Fibroblast of pulmonary artery (primary cell): ENCODE results near the gene NRAS.
A peak's percentile ranks its signal among the peaks of the same experiment; 100 is the strongest.

ENCODE experiments used
- DNase-seq: peaks from one replicate; pipeline ENCODE4 v3.0.0-alpha.2; 2010; ENCODE audit warnings: low read depth
- H3K4me3 ChIP-seq: replicated peaks from 2 replicates; pipeline ENCODE4 v1.5.1; 2011; ENCODE audit warnings: low read depth, mild to moderate bottlenecking, control low read depth, low read length, moderate library complexity
- CTCF ChIP-seq: IDR thresholded peaks from 2 replicates; pipeline ENCODE4 v1.5.1; 2011; ENCODE audit warnings: mild to moderate bottlenecking, control low read depth, low read length, inconsistent platforms; ENCODE audit errors: missing control alignments

The NRAS gene

GRCh38 chr1:114745291-114745690 lies 28.7 kb upstream of the NRAS start:
- H3K4me3 ChIP-seq, result no peak overlapping the region
- DNase-seq, result peak; percentile 30
- TF ChIP-seq CTCF, result no peak

DNA sequence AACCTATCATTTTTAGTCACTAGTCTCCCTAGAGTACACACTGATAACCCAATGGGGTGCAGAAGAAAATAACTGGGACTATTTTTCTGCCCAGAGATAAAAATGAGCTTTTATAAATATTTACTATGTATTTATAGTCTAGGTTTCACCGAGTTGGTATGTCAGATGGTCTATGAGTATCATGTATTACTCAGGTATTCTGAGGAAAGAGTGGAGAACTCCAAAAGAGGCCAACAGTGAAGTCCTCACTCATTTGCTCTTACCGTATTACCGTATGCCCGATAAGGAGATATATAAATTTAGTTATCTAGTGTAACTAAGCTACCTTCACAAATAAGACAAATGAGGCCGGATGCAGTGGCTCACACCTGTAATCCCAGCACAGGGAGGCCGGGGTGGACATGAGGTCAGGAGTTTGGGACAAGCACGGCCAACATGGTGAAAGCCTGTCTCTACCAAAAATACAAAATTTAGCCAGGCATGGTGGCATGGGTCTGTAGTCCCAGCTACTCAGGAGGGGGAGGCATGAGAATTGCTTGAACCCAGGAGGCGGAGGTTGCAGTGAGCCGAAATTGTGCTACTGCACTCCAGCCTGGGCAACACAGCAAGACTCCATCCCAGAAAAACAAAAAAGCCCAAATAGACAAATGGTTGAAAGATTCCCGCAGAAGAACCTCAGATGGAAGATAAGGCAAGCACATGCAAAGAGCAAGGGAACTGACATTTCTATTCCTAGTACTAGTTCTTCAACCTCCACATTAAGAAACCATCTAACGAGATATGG lies 25.6 kb upstream of the NRAS start:
- H3K4me3 ChIP-seq, result no peak overlapping the region
- no peak for TF ChIP-seq CTCF
- DNase-seq, result no peak

- no peak for TF ChIP-seq CTCF
- no peak overlapping the region for H3K4me3 ChIP-seq
- no peak for DNase-seq
Observed at GRCh38 chr1:114740331-114740730, 23.8 kb upstream of the NRAS start.

- DNase-seq, result no peak
- TF ChIP-seq CTCF, result no peak
- H3K4me3 ChIP-seq, result no peak overlapping the region
Observed at GRCh38 chr1:114737314-114737849, 20.8 kb upstream of the NRAS start.

DNA sequence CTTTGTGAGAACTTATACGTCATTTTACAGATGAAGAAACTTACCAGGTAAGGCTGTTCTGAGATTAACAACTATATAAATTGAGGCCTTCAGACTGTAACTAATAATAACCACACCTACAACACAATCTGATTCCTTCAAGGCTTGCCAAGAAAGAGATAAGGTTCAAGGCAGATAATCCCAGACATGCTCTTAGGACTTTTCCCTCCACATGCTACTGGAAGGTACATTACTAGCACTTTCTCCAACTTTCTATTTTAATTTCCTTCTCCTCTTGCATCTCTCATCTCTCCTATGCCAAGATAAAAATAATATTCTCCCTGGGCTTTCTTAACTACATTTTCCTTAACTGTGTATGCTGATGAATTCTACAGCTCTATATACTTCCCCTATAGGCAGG lies 18.9 kb upstream of the NRAS start:
- DNase-seq, result no peak
- no peak overlapping the region for H3K4me3 ChIP-seq
- no peak for TF ChIP-seq CTCF

GRCh38 chr1:114729782-114730181 lies 13.2 kb upstream of the NRAS start:
- no peak for DNase-seq
- TF ChIP-seq CTCF, result no peak
- H3K4me3 ChIP-seq, result no peak overlapping the region

GRCh38 chr1:114728553-114728952 lies 12.0 kb upstream of the NRAS start:
- TF ChIP-seq CTCF, result no peak
- DNase-seq, result no peak
- no peak overlapping the region for H3K4me3 ChIP-seq
